Left colon (tissue), 2 donors: ENCODE data around the gene MOBP. TPM values are rescaled to one million over a fixed set of nuclear protein-coding genes. Genes with fewer than 3 reads are reported as not detected.

ENCODE experiments used
- ATAC-seq: fragments of 200-7000 bp; cut with Tn5 transposase; one replicate; pipeline ENCODE4 v1.9.1; 2020; ENCODE audit warnings: mild to moderate bottlenecking, moderate library complexity
- DNase-seq, 2 donors: peaks; one replicate each; pipeline ENCODE4 v3.0.0-alpha.2; 2020
- intact Hi-C, 2 donors: fragments of 100-400 bp; cut with DNase I in 1 of 2; cut with micrococcal nuclease in 1 of 2; formaldehyde crosslinking; loops; one replicate each; pipeline versions ENCODE4 v1.11.2 to v1.14.0; 2022; cut with DNase I, micrococcal nuclease
- total RNA-seq, 2 donors: library from RNA; stranded (reverse); fragmentation: NEBNext Ultra II Directional; extraction: Animal tissue kit (Norgen Biotek cat#: 25700); gene quantifications; one replicate each; pipeline ENCODE4 v1.2.1, GENCODE V29; 2021
- donor health status: DM: no; HTN: no; CAD: no.
- donor health status: DM: yes; HTN: yes; CAD: no.

Gene MOBP
- total RNA-seq, 2 donors from 2014 or later = 0.27 to 1.3 TPM

- intact Hi-C loops = no loop called here
- DNase-seq = no peak
- no peak for ATAC-seq
These were observed 54.0 kb downstream of the MOBP start for GRCh38 chr3:39521456-39521855.

GRCh38 chr3:39524107-39524506 lies 56.6 kb downstream of the MOBP start:
- DNase-seq (no peak), ATAC-seq (no peak)
- intact Hi-C loops = no loop called here

GRCh38 chr3:39528844-39529243 lies 61.4 kb downstream of the MOBP start:
- ATAC-seq (no peak), DNase-seq (no peak)
- intact Hi-C loops = no loop called here

GRCh38 chr3:39529577-39529976 lies 62.1 kb downstream of the MOBP start:
- intact Hi-C loops = no loop called here
- no peak for ATAC-seq
- DNase-seq = no peak

- intact Hi-C loops = no loop called here
- DNase-seq (no peak), ATAC-seq (no peak)
These were observed 63.6 kb downstream of the MOBP start for GRCh38 chr3:39531066-39531465.

GRCh38 chr3:39531665-39532064 lies 64.2 kb downstream of the MOBP start:
- DNase-seq = no peak
- intact Hi-C loops = no loop called here
- no peak for ATAC-seq

- intact Hi-C loops = no loop called here
These were observed 65.3 kb downstream of the MOBP start for GRCh38 chr3:39532777-39533176.

GRCh38 chr3:39533226-39533625 lies 65.7 kb downstream of the MOBP start:
- intact Hi-C loops = no loop called here
- DNase-seq (no peak), ATAC-seq (no peak)

More at GRCh38 chr3:39532777-39533176, 65.3 kb downstream of the MOBP start:
- ATAC-seq (no peak), DNase-seq (no peak)

- intact Hi-C loops = no loop called here
These were observed 72.9 kb downstream of the MOBP start for GRCh38 chr3:39540162-39540921.

GRCh38 chr3:39541442-39541841 lies 74.0 kb downstream of the MOBP start:
- intact Hi-C loops = no loop called here
- ATAC-seq = no peak
- no peak for DNase-seq

More at GRCh38 chr3:39540162-39540921, 72.9 kb downstream of the MOBP start:
- ATAC-seq (no peak), DNase-seq (no peak)

GRCh38 chr3:39541917-39542329 lies 74.4 kb downstream of the MOBP start:
- intact Hi-C loops = no loop called here
- no peak for DNase-seq
- no peak for ATAC-seq

GRCh38 chr3:39542588-39542988 lies 75.1 kb downstream of the MOBP start:
- intact Hi-C loops = no loop called here
- ATAC-seq (no peak), DNase-seq (no peak)

GRCh38 chr3:39548282-39548681 lies 80.8 kb downstream of the MOBP start:
- intact Hi-C loops = no loop called here
- ATAC-seq = no peak
- DNase-seq = no peak

- DNase-seq (no peak), ATAC-seq (no peak)
- intact Hi-C loops = no loop called here
These were observed 83.0 kb downstream of the MOBP start for GRCh38 chr3:39550354-39551051.

Other genes with a start within 250 kb of the MOBP start
- gene CX3CR1, start 187.6 kb upstream of the MOBP start, total RNA-seq = under 1 TPM; 0.24 to 0.59 TPM
- not detected for gene CCR8, start 138.0 kb upstream of the MOBP start, total RNA-seq
- gene SLC25A38, start 84.3 kb upstream of the MOBP start, total RNA-seq = 10 to 100 TPM; 38.2 to 40.7 TPM
- gene RPSA, start 61.0 kb upstream of the MOBP start, total RNA-seq = 100 to 1,000 TPM; 888 to 967 TPM